Cardiac ventricle fibroblast (primary cell): ENCODE measurements around the gene HNRNPA2B1. TPM values are rescaled to one million over a fixed set of nuclear protein-coding genes. Genes with fewer than 3 reads are reported as not detected.

Source experiments
- total RNA-seq: library from RNA; depleted of rRNA; stranded (reverse); fragments of >200 nt; gene quantifications from 2 replicates; pipeline ENCODE4 v1.2.3, GENCODE V29; 2015

The HNRNPA2B1 gene
- 94.3 and 110 TPM in 2 replicates for total RNA-seq

GRCh38 chr7:26200444-26201246 lies at the start of gene HNRNPA2B1:
HNRNPA2B1 (minus strand) TSS chr7:26200746; CDS start chr7:26200577, 169 bp downstream.

GRCh38 chr7:26201247-26202018 lies 887 bp upstream of the HNRNPA2B1 start, which contains the start of gene CBX3:
CBX3 (plus strand) TSS chr7:26201745; CDS start chr7:26202999, 1,254 bp downstream.

DNA sequence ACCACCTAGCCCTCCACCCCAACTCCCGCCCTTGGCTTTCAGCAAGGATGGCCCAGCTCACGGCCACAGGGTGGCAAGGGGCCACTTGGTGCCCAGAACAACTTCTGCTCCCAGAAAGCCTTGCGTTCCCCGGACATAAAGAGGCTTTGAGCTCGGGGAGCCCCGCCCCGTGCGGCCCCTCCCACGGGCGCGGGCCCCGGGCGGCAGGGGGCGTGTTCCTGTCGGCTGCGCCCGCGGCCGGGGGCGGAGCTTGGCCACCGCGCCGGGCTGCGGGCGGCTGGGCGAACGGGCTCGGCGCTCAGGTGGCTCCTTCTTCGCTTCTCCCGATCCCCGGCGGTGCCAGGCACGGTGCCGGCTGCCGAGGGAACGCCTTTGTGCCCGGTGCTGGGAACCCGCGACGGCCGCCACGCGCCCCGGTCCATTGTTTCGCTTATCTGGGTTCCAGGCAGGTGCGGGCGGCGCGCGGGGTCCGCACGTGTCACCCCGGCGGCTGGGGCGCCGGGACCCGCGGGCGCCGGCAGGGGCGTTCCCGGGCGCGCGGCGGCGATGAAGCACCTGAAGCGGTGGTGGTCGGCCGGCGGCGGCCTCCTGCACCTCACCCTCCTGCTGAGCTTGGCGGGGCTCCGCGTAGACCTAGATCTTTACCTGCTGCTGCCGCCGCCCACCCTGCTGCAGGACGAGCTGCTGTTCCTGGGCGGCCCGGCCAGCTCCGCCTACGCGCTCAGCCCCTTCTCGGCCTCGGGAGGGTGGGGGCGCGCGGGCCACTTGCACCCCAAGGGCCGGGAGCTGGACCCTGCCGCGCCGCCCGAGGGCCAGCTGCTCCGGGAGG lies 48.4 kb downstream of the HNRNPA2B1 start, which contains the start of gene NFE2L3:
TSS of gene NFE2L3 (plus strand) at position 246 of the 829 bp plus-strand sequence. CDS start at position 547, 301 bp downstream.

Other genes with a start within 250 kb of the HNRNPA2B1 start
- gene NFE2L3, start 48.5 kb downstream of the HNRNPA2B1 start, total RNA-seq, result 0.29 and 1.6 TPM in 2 replicates
- 74.3 and 87.9 TPM in 2 replicates for gene CBX3, start 999 bp upstream of the HNRNPA2B1 start, total RNA-seq
- gene SNX10, start 91.1 kb upstream of the HNRNPA2B1 start, total RNA-seq, result 0.05 and 0.06 TPM in 2 replicates